Transverse colon (tissue), 3 donors: ENCODE data around the gene DHDH.

Experiments used
- POLR2A ChIP-seq: fragments of 450-650 bp; IDR thresholded peaks from one replicate; pipeline ENCODE4 v1.6.1; 2016; ENCODE audit warnings: antibody characterized with exemption, mild to moderate bottlenecking, moderate library complexity
- TF ChIP-seq, protein P1 (sequence below), 5 experiments: fragments of 200-600 bp in 3 of 5; fragments of 450-650 bp in 2 of 5; sonication (generic) in 3 of 5; IDR thresholded peaks; 1 replicate in 2 of 5; 2 replicates in 3 of 5; pipeline ENCODE4 v1.5.1; 2016 to 2017; ENCODE audit warnings: antibody characterized with exemption in 5 of 5, inconsistent platforms in 3 of 5, mild to moderate bottlenecking in 2 of 5, moderate library complexity in 1 of 5

DNA sequence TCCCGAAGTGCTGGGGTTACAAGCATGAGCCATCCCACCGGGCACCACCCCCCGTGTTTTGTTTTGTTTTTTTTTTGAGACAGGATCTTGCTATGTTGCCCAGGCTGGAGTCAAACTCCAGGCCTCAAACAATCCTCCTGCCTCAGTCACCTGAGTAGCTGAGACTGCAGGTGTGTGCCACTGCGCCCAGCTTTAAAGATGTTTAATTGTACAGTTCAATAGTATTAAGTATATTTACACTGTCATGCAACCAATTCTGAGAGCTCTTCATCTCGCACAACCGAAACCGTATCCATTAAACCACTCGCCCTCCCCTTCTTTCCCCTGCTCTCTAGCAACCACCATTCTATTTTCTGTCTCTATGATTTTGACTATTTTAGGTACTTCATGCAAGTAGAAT lies 17.7 kb upstream of the DHDH start:
- TF ChIP-seq, protein P1, sequence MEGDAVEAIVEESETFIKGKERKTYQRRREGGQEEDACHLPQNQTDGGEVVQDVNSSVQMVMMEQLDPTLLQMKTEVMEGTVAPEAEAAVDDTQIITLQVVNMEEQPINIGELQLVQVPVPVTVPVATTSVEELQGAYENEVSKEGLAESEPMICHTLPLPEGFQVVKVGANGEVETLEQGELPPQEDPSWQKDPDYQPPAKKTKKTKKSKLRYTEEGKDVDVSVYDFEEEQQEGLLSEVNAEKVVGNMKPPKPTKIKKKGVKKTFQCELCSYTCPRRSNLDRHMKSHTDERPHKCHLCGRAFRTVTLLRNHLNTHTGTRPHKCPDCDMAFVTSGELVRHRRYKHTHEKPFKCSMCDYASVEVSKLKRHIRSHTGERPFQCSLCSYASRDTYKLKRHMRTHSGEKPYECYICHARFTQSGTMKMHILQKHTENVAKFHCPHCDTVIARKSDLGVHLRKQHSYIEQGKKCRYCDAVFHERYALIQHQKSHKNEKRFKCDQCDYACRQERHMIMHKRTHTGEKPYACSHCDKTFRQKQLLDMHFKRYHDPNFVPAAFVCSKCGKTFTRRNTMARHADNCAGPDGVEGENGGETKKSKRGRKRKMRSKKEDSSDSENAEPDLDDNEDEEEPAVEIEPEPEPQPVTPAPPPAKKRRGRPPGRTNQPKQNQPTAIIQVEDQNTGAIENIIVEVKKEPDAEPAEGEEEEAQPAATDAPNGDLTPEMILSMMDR (IDR thresholded peaks at IDR 0.05) = no peak
- TF ChIP-seq POLR2A = no peak
